ENCODE data around the gene AHNAK2.

- TF ChIP-seq YY1 (tag by site-specific recombination; IDR thresholded peaks at IDR 0.05) (no peak), ZBTB17 (tag by site-specific recombination; IDR thresholded peaks at IDR 0.05) (no peak), ZNF654 (tag by site-specific recombination; IDR thresholded peaks at IDR 0.05; ENCODE audit: low read depth) (no peak), HOXD13 (CRISPR knock-in tag; IDR thresholded peaks at IDR 0.05; ENCODE audit: borderline replicate concordance) (no peak), SP7 (tag by site-specific recombination; IDR thresholded peaks at IDR 0.05) (no peak), KLF10 (tag by site-specific recombination; IDR thresholded peaks at IDR 0.05) (no peak)
- TF ChIP-seq, protein P1, sequence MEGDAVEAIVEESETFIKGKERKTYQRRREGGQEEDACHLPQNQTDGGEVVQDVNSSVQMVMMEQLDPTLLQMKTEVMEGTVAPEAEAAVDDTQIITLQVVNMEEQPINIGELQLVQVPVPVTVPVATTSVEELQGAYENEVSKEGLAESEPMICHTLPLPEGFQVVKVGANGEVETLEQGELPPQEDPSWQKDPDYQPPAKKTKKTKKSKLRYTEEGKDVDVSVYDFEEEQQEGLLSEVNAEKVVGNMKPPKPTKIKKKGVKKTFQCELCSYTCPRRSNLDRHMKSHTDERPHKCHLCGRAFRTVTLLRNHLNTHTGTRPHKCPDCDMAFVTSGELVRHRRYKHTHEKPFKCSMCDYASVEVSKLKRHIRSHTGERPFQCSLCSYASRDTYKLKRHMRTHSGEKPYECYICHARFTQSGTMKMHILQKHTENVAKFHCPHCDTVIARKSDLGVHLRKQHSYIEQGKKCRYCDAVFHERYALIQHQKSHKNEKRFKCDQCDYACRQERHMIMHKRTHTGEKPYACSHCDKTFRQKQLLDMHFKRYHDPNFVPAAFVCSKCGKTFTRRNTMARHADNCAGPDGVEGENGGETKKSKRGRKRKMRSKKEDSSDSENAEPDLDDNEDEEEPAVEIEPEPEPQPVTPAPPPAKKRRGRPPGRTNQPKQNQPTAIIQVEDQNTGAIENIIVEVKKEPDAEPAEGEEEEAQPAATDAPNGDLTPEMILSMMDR (tag by site-specific recombination; IDR thresholded peaks at IDR 0.05) = no peak
- TF ChIP-seq, protein P2, sequence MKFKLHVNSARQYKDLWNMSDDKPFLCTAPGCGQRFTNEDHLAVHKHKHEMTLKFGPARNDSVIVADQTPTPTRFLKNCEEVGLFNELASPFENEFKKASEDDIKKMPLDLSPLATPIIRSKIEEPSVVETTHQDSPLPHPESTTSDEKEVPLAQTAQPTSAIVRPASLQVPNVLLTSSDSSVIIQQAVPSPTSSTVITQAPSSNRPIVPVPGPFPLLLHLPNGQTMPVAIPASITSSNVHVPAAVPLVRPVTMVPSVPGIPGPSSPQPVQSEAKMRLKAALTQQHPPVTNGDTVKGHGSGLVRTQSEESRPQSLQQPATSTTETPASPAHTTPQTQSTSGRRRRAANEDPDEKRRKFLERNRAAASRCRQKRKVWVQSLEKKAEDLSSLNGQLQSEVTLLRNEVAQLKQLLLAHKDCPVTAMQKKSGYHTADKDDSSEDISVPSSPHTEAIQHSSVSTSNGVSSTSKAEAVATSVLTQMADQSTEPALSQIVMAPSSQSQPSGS (tag by site-specific recombination; IDR thresholded peaks at IDR 0.05; ENCODE audit: low read depth) = no peak
- TF ChIP-seq, protein P3, sequence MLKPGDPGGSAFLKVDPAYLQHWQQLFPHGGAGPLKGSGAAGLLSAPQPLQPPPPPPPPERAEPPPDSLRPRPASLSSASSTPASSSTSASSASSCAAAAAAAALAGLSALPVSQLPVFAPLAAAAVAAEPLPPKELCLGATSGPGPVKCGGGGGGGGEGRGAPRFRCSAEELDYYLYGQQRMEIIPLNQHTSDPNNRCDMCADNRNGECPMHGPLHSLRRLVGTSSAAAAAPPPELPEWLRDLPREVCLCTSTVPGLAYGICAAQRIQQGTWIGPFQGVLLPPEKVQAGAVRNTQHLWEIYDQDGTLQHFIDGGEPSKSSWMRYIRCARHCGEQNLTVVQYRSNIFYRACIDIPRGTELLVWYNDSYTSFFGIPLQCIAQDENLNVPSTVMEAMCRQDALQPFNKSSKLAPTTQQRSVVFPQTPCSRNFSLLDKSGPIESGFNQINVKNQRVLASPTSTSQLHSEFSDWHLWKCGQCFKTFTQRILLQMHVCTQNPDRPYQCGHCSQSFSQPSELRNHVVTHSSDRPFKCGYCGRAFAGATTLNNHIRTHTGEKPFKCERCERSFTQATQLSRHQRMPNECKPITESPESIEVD (tag by site-specific recombination; IDR thresholded peaks at IDR 0.05) = no peak
These were observed 4.5 kb upstream of the AHNAK2 start for GRCh38 chr14:104982548-104983230.

Measured in HEK293 (cell line).